ENCODE measurements around the gene TMEM123.

Gene TMEM123

DNA sequence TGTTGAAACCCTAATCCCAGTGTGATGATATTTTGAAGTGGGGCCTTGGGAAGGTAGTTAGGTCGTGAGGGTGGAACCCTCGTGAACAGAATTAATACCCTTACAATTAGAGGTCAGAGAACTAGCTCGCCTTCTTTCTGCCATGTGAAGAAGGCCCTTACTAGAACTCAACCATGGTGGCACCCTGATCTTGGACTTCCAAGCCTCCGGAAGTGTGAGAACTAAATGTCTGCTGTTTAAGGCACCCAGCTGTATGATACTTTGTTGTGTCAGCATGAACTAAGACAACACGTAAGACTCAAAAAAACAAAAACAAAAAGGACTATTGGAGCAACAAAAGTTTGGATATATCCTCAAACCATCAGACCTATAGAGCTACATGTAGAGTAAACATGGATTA lies 52.0 kb downstream of the TMEM123 start:
- H3K36me3 ChIP-seq (ENCODE audit: control insufficient read depth in 1 of 2, insufficient read depth in 2 of 2, low read length in 2 of 2) = peaks cover 5 to 12% of the 10 kb centered on the region in 2 experiments
- WGBS (ENCODE audit: extremely low coverage, insufficient coverage, insufficient read length) = no CpG with 5 or more reads among the region's 5 CpGs
- H3K23ac ChIP-seq (ENCODE audit: low read length) = no peak overlapping the region
- no peak overlapping the region for H3K4ac ChIP-seq (ENCODE audit: low read depth, low read length)
- no peak overlapping the region for H3K18ac ChIP-seq (ENCODE audit: low read length)
- no peak overlapping the region for H4K8ac ChIP-seq (ENCODE audit: low read depth, low read length)
- no peak overlapping the region for H3K14ac ChIP-seq (ENCODE audit: low read length)
- H3K79me1 ChIP-seq (ENCODE audit: low read length) = no peaks in the 10 kb centered on the region
- H4K12ac ChIP-seq (ENCODE audit: low read depth, low read length) = no peak overlapping the region
- no peak overlapping the region for H3K9ac ChIP-seq (ENCODE audit: low read length)
- H4K91ac ChIP-seq (ENCODE audit: low read depth, low read length) = no peak overlapping the region
- no peak overlapping the region for H3K4me3 ChIP-seq (ENCODE audit: low read depth, low read length)
- no peak overlapping the region for H3K27ac ChIP-seq (ENCODE audit: low read depth, low read length)
- no peak overlapping the region for H2BK12ac ChIP-seq (ENCODE audit: low read length)
- DNase-seq = peak in 1 of 2 donors; percentile 17
- H3K79me2 ChIP-seq (ENCODE audit: control insufficient read depth, insufficient read depth, low read length, poor library complexity) = no peaks in the 10 kb centered on the region
- no peak overlapping the region for H2BK120ac ChIP-seq (ENCODE audit: insufficient read depth, low read length, poor library complexity)
- H2AFZ ChIP-seq (ENCODE audit: insufficient read depth, low read length, poor library complexity) = no peak overlapping the region
- no peak overlapping the region for H2AK5ac ChIP-seq (ENCODE audit: low read length)
- no peaks in the 10 kb centered on the region for H3K9me3 ChIP-seq (ENCODE audit: insufficient read depth, low read depth, low read length)
- H3K27me3 ChIP-seq (ENCODE audit: insufficient read depth, low read length) = no peaks in the 10 kb centered on the region
- no peak overlapping the region for H3K4me2 ChIP-seq (ENCODE audit: low read length)
- H2BK5ac ChIP-seq (ENCODE audit: low read depth, low read length, poor library complexity) = no peak overlapping the region
- H3K4me1 ChIP-seq (ENCODE audit: control insufficient read depth in 1 of 2, insufficient read depth in 2 of 2, low read length in 2 of 2) = no peaks in the 10 kb centered on the region

- H4K91ac ChIP-seq (ENCODE audit: low read depth, low read length) = no peak overlapping the region
- no peak overlapping the region for H4K8ac ChIP-seq (ENCODE audit: low read depth, low read length)
- no peaks in the 10 kb centered on the region for H3K79me1 ChIP-seq (ENCODE audit: low read length)
- no peak overlapping the region for H3K14ac ChIP-seq (ENCODE audit: low read length)
- no peak overlapping the region for H3K9ac ChIP-seq (ENCODE audit: low read length)
- no peaks in the 10 kb centered on the region for H3K79me2 ChIP-seq (ENCODE audit: control insufficient read depth, insufficient read depth, low read length, poor library complexity)
- H3K27ac ChIP-seq (ENCODE audit: low read depth, low read length) = no peak overlapping the region
- no peak overlapping the region for H3K18ac ChIP-seq (ENCODE audit: low read length)
- no peak overlapping the region for H4K12ac ChIP-seq (ENCODE audit: low read depth, low read length)
- no peak for DNase-seq
- H2AK5ac ChIP-seq (ENCODE audit: low read length) = no peak overlapping the region
- H3K4me3 ChIP-seq (ENCODE audit: low read depth, low read length) = no peak overlapping the region
- no peaks in the 10 kb centered on the region for H3K9me3 ChIP-seq (ENCODE audit: insufficient read depth, low read depth, low read length)
- no CpG with 5 or more reads among the region's 2 CpGs for WGBS (ENCODE audit: extremely low coverage, insufficient coverage, insufficient read length)
- H3K27me3 ChIP-seq (ENCODE audit: insufficient read depth, low read length) = no peaks in the 10 kb centered on the region
- no peaks in the 10 kb centered on the region for H3K4me1 ChIP-seq (ENCODE audit: control insufficient read depth in 1 of 2, insufficient read depth in 2 of 2, low read length in 2 of 2)
- H2BK120ac ChIP-seq (ENCODE audit: insufficient read depth, low read length, poor library complexity) = no peak overlapping the region
- no peak overlapping the region for H3K4me2 ChIP-seq (ENCODE audit: low read length)
- no peak overlapping the region for H2AFZ ChIP-seq (ENCODE audit: insufficient read depth, low read length, poor library complexity)
- no peak overlapping the region for H2BK12ac ChIP-seq (ENCODE audit: low read length)
- no peak overlapping the region for H3K23ac ChIP-seq (ENCODE audit: low read length)
- no peak overlapping the region for H2BK5ac ChIP-seq (ENCODE audit: low read depth, low read length, poor library complexity)
- H3K36me3 ChIP-seq (ENCODE audit: control insufficient read depth in 1 of 2, insufficient read depth in 2 of 2, low read length in 2 of 2) = peaks cover 8 to 12% of the 10 kb centered on the region in 2 experiments
- H3K4ac ChIP-seq (ENCODE audit: low read depth, low read length) = no peak overlapping the region
Observed at GRCh38 chr11:102399189-102399588, 53.4 kb downstream of the TMEM123 start.

DNA sequence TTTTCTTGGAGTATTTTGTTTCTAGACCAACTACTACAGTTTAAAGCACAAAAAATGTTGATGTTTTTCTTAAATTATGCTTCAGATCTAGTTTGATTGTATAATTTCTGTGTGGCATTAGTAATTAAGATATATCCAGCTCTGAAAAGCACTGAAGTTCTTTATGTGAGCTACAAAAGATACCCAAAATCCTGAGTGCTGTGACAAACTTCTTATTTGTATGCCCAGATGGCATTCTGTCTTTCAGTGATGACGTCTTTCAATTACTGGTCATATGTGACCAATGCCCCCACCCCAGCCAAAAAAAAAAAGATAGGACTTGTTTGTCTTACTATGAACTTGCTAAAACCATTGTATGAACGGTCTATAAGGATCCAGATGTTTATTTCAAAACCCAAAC lies 54.3 kb downstream of the TMEM123 start:
- Histone ChIP-seq H2BK5ac (ENCODE audit: low read depth, low read length, poor library complexity) (no peak overlapping the region), H3K4me3 (ENCODE audit: low read depth, low read length) (no peak overlapping the region), H3K36me3 (ENCODE audit: control insufficient read depth in 1 of 2, insufficient read depth in 2 of 2, low read length in 2 of 2) (peaks cover 11 to 17% of the 10 kb centered on the region in 2 experiments)

GRCh38 chr11:102396708-102397563 lies 55.6 kb downstream of the TMEM123 start:
- Histone ChIP-seq H3K14ac (ENCODE audit: low read length) (no peak overlapping the region), H3K4me3 (ENCODE audit: low read depth, low read length) (no peak overlapping the region), H3K23ac (ENCODE audit: low read length) (no peak overlapping the region), H2BK120ac (ENCODE audit: insufficient read depth, low read length, poor library complexity) (no peak overlapping the region), H2BK5ac (ENCODE audit: low read depth, low read length, poor library complexity) (no peak overlapping the region), H2AK5ac (ENCODE audit: low read length) (no peak overlapping the region), H3K9me3 (ENCODE audit: insufficient read depth, low read depth, low read length) (peaks cover 2% of the 10 kb centered on the region), H3K18ac (ENCODE audit: low read length) (no peak overlapping the region), H3K4me1 (ENCODE audit: control insufficient read depth in 1 of 2, insufficient read depth in 2 of 2, low read length in 2 of 2) (no peaks in the 10 kb centered on the region), H3K27me3 (ENCODE audit: insufficient read depth, low read length) (no peaks in the 10 kb centered on the region), H4K8ac (ENCODE audit: low read depth, low read length) (no peak overlapping the region), H4K12ac (ENCODE audit: low read depth, low read length) (no peak overlapping the region), H2AFZ (ENCODE audit: insufficient read depth, low read length, poor library complexity) (no peak overlapping the region), H3K4ac (ENCODE audit: low read depth, low read length) (no peak overlapping the region), H3K79me1 (ENCODE audit: low read length) (no peaks in the 10 kb centered on the region), H4K91ac (ENCODE audit: low read depth, low read length) (no peak overlapping the region), H3K79me2 (ENCODE audit: control insufficient read depth, insufficient read depth, low read length, poor library complexity) (no peaks in the 10 kb centered on the region), H3K27ac (ENCODE audit: low read depth, low read length) (no peak overlapping the region), H3K9ac (ENCODE audit: low read length) (no peak overlapping the region), H3K36me3 (ENCODE audit: control insufficient read depth in 1 of 2, insufficient read depth in 2 of 2, low read length in 2 of 2) (peaks cover 13 to 23% of the 10 kb centered on the region in 2 experiments), H2BK12ac (ENCODE audit: low read length) (no peak overlapping the region), H3K4me2 (ENCODE audit: low read length) (no peak overlapping the region)
- no peak for DNase-seq
- no CpG with 5 or more reads among the region's 4 CpGs for WGBS (ENCODE audit: extremely low coverage, insufficient coverage, insufficient read length)

More for the DNA sequence above, 54.3 kb downstream of the TMEM123 start:
- Histone ChIP-seq H3K79me2 (ENCODE audit: control insufficient read depth, insufficient read depth, low read length, poor library complexity) (no peaks in the 10 kb centered on the region), H3K4ac (ENCODE audit: low read depth, low read length) (no peak overlapping the region), H3K9ac (ENCODE audit: low read length) (no peak overlapping the region), H4K91ac (ENCODE audit: low read depth, low read length) (no peak overlapping the region), H2BK120ac (ENCODE audit: insufficient read depth, low read length, poor library complexity) (no peak overlapping the region), H2AK5ac (ENCODE audit: low read length) (no peak overlapping the region), H3K14ac (ENCODE audit: low read length) (no peak overlapping the region), H3K79me1 (ENCODE audit: low read length) (no peaks in the 10 kb centered on the region), H4K12ac (ENCODE audit: low read depth, low read length) (no peak overlapping the region), H3K27me3 (ENCODE audit: insufficient read depth, low read length) (no peaks in the 10 kb centered on the region), H3K18ac (ENCODE audit: low read length) (no peak overlapping the region), H3K4me2 (ENCODE audit: low read length) (no peak overlapping the region), H3K9me3 (ENCODE audit: insufficient read depth, low read depth, low read length) (no peaks in the 10 kb centered on the region), H4K8ac (ENCODE audit: low read depth, low read length) (no peak overlapping the region), H3K4me1 (ENCODE audit: control insufficient read depth in 1 of 2, insufficient read depth in 2 of 2, low read length in 2 of 2) (no peaks in the 10 kb centered on the region), H3K23ac (ENCODE audit: low read length) (no peak overlapping the region), H2AFZ (ENCODE audit: insufficient read depth, low read length, poor library complexity) (no peak overlapping the region), H2BK12ac (ENCODE audit: low read length) (no peak overlapping the region), H3K27ac (ENCODE audit: low read depth, low read length) (no peak overlapping the region)
- DNase-seq = no peak
- no CpG with 5 or more reads among the region's 2 CpGs for WGBS (ENCODE audit: extremely low coverage, insufficient coverage, insufficient read length)
